Right ventricle myocardium inferior (tissue), 1 donor: Measurements from ENCODE around the gene TSPAN31. TPM values are rescaled to one million over a fixed set of nuclear protein-coding genes. Genes with fewer than 3 reads are reported as not detected.

Source experiments
- ATAC-seq: fragments of 200-7000 bp; cut with Tn5 transposase; one replicate; pipeline ENCODE4 v1.9.1; 2020; ENCODE audit warnings: mild to moderate bottlenecking, moderate library complexity
- DNase-seq: peaks from one replicate; pipeline ENCODE4 v3.0.0; 2021; ENCODE audit errors: missing footprints
- intact Hi-C: fragments of 100-400 bp; cut with DNase I; formaldehyde crosslinking; loops from one replicate; pipeline ENCODE4 v1.11.0; 2022
- total RNA-seq: library from RNA; stranded (reverse); fragmentation: NEBNext Ultra II Directional; extraction: Animal tissue kit (Norgen Biotek cat#: 25700); gene quantifications from one replicate; pipeline ENCODE4 v1.2.1, GENCODE V29; 2021
- donor health status: DM: no; HTN: yes; CAD: no; lungs with severe emphysema.

The TSPAN31 gene
- total RNA-seq, 1 donor from 2014 or later = 27.9 TPM

DNA sequence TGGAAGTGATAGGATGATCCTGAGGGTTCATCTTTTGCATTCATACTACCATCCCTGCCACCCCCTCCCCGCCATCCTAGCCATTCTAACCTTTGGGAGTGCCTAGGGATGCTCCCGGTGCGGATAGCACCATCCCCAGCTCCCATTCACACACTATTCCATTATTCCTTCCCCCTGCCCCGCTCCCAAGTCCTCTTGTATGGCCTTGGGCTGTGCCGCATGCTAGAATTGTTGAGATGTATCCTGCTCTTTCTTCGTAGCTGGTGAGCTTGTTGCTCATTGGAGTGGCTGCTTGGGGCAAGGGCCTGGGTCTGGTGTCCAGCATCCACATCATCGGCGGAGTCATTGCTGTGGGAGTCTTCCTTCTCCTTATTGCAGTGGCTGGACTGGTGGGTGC lies 644 bp downstream of the TSPAN31 start:
- DNase-seq (no peak), ATAC-seq (no peak)
- intact Hi-C loops = no loop called here

DNA sequence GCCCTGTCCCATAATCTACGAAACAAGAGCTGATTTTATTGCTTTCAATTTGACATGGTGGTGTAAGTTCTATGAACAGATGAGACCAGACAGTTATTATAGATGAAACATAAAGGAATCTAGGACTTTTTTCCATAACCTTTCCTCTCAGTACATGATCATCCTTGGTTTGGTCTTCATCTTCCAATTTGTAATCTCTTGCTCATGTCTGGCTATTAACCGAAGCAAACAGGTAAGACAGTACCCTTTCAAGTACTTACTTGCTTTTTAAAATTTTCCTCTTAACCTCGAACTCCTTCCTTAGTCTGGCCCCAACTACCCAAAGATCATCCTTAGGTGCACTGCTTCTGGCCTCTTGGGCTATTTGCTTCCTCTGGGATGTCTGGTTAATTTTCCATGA lies 1.2 kb downstream of the TSPAN31 start:
- ATAC-seq = no peak

DNA sequence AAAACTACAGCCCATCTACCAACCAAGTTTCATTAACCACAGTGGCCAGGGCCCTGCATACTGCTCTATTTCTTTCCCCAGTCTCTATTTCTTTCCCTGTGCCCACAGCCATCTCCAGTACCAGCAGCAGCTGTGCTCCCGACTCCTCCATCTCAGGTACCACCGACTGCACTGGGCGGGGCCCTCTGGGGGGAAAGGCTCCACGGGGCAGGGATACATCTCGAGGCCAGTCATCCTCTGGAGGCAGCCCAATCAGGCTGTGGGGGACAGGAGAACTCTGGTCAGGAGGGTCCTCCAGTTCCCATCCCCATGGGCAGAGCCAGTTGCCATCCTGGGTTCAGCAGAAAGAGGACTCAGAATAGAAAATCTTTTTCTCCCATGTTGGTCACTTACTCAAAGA lies 4.2 kb downstream of the TSPAN31 start:
- DNase-seq = no peak
- intact Hi-C loops = no loop called here
- no peak for ATAC-seq

More for the DNA sequence above, 1.2 kb downstream of the TSPAN31 start:
- no peak for DNase-seq
- intact Hi-C loops = no loop called here

DNA sequence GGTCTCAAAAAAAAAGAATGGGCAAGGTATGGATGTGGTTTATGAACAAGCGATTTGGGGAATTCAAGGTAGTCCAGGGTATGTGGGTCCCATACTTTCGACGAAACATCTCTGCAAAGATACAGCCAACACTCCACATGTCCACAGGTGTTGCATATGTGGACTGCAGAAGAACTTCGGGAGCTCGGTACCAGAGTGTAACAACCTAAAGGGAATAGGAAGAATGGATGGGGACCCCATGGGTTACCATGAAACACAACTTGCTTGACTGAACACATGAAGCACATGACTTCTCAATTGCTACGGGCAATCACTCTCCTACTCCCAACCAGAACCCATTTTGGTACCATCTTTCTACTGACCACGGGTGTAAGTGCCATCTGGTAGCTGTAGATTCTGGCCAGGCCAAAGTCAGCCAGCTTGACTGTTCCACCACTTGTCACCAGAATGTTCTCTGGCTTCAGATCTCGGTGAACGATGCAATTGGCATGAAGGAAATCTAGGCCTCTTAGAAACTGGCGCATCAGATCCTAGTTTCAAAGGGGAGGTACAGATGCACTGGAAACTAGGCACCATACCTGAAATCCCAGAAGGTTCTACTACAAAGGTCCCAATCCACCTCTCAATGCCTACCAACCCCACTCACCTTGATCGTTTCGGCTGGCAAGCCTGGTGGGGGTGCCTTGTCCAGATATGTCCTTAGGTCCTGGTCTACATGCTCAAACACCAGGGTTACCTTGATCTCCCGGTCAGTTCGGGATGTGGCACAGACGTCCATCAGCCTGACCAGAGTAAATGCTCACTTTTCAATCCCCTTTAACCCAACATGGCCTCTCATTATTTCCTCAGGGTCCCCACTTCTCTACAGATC lies 6.0 kb downstream of the TSPAN31 start:
- DNase-seq = no peak
- no peak for ATAC-seq
- intact Hi-C loops = no loop called here

DNA sequence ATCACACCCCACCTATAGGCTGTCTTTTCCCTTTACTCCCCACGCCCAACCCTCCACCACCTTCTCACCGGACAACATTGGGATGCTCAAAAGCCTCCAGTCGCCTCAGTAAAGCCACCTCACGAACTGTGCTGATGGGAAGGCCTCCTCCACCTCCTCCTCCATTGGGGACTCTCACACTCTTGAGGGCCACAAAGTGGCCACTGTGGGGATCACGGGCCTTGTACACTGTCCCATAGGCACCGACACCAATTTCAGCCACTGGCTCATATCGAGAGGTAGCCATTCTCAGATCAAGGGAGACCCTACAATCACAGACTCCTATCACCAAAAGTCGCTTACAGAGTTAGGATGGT lies 6.6 kb downstream of the TSPAN31 start:
- no peak for ATAC-seq
- intact Hi-C loops = no loop called here
- DNase-seq = no peak

DNA sequence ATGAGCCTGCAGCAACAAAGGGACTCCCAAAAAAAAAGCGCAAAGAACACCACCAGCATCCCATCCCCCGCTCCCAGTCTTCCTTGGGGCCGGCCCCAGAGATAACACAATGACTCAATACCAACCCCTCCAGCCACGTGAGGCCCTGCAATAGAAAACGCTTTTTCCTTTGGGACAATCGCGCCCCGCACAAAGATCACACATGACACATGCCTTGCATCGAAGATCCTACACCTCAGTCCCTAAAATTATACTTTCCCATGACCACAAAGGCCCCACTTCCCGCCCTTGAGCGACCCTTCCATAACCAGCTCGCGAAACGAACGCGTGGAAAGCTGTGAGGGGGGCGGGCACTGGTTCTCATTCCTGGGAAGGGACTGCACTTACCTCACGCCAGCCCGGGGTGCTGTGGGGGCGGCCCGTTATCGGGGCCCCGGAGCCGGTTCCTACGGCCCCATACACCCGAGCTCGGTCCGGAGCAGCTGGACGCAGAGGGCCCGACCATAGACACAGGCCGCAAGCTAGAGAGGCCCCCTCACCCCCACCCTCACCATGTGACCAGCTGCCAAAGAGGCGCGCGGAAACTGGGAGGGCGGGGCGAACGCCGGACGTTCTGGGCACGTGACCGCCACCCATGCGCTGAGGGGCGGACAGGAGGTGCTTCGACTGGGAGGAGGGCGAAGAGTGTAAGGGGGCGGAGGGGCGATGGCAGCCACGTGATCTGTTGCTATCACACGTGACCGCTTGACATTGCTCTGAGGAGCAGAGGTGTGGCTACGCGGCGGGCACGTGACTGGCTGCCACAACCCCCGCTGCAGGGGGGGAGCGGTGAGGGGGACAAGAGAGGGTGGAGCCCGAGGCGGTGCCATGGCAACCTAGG lies 7.2 kb downstream of the TSPAN31 start, which contains the start of gene CDK4:
CDK4 (minus strand) TSS at position 523 of the 880 bp plus-strand sequence. CDS start 593 bp downstream, outside the sequence.
- DNase-seq = peak; percentile 100
- intact Hi-C loops = no loop called here
- ATAC-seq = peak; percentile 95

DNA sequence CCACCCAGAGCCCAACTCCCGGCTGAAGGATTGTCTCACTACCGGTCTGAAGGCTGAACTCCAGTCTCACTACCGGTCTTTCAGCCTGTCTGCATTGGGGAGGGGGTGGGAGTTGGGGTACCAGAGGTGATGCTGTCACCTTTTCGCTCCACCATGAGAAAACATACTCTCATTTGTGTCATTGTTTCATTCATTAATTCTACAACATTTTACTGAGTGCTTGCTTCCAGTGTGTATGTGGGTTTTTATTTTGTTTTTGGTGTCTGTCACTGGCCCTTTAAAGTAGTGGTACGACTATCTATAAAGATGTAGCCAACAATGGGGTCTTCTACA lies 7.8 kb downstream of the TSPAN31 start:
- intact Hi-C loops = no loop called here
- no peak for DNase-seq
- no peak for ATAC-seq

DNA sequence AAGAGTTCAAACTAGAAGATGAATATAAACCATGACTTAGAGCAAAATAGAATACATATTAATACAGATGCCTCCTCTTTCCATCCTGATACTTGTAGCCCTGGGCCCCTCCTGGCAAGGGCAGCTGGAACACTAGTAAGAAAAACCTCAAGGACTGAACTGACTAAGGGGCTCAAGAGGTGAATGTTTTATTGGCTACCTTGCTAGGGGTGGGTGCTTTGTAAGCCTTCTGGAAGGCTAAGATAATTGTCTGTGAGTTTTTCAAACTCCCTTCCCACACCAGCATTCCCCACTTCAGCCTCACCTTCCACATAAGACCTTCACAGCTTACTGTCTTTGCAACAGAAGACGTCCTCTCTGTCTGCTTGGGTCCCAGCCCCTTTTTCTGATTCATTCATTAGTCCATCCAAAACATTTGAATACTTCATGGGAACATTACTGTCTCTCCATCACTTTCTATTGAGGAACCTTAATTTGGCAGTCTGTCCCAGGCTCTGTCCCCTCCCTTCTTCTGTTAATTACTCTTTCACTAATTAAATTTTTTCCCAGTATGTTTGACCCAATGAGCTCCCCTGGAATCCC lies 9.0 kb downstream of the TSPAN31 start:
- ATAC-seq (no peak), DNase-seq (no peak)
- intact Hi-C loops = no loop called here

DNA sequence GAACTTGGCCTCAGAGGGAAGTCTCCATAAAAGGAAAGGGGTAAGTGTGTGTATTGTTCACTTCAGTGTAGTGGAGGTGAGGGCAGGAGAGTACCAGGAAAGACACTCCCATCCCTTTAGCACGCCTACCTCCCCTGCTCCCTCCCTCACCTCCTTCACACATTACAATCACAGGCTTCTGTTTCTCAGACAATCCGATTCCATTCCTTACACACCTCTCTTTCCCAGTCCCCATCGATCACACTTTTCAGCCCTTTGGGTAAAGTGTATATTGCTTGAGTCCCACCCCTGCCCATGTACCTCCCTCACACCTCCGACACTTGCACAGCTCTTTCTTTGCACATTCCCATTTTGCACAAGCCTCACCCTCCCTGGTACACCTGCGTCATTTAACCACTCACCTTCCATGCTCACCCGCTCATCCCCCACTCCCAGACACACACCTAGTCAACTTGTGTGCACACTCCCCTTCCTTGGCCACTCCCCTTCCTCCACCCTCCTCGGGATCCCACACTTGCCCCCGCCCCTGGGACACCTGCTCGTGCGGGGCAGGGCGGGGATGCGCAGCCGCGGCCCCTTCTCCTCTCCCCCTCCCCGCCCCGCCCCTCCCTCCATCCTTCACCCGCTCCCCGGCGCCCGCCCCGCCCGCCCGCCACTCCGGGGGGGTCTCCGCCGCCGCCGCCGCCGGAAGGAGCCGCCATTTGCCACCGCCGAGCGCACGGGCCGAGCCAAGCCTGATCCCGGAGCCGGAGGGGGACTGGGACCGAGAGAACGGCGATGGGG lies 9.8 kb downstream of the TSPAN31 start, which contains the start of gene MARCHF9:
MARCHF9 (plus strand) TSS at position 693 of the 783 bp plus-strand sequence. CDS start 426 bp downstream, outside the sequence.
- no peak for DNase-seq
- no peak for ATAC-seq
- intact Hi-C loops = no loop called here

DNA sequence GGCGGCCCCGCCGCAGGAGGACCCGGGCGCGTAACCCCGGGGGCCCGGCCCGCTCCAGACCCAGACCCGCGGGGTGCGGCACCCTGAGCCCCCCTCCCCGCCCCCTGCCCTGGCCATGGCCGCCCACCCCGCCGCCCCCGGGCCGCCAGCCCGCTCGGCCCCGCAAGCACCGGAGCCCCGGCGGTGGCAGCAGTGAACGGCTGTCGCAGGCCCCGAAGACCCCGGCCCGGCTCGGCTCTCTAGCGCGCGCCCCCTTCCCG lies 10.3 kb downstream of the TSPAN31 start:
- intact Hi-C loops = no loop called here
- ATAC-seq = no peak
- DNase-seq = no peak

DNA sequence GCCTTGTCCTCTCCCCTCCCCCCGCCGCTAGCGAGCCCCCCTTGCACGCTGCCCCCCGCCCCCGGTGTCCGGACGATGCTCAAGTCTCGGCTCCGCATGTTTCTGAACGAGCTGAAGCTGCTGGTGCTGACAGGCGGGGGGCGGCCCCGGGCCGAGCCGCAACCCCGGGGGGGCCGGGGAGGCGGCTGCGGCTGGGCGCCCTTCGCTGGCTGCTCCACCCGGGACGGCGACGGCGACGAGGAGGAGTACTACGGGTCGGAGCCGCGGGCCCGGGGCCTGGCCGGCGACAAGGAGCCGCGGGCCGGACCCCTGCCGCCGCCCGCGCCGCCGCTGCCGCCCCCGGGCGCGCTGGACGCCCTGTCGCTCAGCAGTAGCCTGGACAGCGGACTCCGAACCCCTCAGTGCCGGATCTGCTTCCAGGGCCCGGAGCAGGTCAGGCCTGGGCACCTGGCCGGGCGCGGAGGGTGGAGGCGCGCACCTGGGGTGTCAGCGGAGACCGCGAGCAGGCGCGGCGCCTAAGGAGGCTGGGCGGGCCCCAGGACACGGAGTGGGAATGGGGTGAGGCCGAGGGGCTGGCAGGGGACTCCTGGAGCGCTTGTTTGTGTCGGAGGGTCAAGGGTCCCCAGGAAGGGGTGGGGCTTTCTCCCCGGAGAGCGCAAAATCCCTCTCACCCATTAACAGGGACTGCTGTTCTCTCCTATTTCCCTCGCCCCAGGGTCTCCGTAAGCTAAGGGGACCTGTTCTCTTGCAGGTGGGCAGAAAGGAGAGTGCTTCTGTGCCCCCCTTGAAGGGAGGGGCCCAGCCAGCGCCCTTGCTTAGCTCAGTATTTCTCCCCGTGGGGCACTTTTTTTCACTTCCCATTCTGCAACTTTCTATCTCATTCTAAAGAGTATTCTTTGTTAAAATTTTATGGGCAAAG lies 10.9 kb downstream of the TSPAN31 start:
- no peak for DNase-seq
- no peak for ATAC-seq
- intact Hi-C loops = no loop called here

DNA sequence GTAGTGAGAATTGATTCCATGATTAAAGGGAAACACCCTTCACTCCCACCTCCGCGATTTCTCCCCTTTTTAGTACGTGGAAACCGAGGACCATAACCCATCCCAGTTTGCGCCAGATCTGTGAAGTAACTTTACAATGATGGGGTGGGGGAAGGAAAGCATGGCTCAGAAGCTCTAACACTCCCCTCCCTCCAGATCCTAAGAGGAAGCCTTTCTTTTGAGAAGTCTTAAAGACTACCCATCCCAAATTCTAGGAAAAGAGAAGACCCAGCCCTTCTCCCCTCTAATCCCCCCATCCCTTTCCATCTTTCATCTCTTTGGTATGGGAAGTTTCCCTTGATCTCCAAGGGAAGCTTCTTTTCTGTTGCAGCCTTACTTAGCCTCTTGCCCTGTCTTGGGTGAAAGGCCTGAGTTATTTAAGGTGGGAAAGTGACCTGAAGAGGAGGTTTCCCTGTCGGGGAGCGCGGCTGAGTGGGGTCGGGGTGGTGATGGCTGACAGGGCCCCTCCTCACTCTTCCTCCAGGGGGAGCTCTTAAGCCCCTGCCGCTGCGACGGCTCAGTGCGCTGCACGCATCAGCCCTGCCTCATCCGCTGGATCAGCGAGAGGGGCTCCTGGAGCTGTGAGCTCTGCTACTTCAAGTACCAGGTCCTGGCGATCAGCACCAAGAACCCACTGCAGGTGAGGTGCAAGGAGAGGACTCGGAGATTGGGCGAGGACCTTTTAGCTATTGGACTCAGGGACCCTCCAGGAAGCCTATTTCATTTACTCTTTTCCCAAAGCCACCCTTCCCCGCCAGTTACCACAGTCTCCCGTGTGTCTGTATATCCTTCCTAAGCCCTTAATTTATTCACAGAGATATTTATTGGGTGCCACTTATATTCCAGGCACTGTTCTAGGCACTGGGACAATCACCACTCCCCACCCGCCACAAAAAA lies 11.8 kb downstream of the TSPAN31 start:
- no peak for ATAC-seq
- DNase-seq = peak; percentile 70
- intact Hi-C loops = no loop called here

DNA sequence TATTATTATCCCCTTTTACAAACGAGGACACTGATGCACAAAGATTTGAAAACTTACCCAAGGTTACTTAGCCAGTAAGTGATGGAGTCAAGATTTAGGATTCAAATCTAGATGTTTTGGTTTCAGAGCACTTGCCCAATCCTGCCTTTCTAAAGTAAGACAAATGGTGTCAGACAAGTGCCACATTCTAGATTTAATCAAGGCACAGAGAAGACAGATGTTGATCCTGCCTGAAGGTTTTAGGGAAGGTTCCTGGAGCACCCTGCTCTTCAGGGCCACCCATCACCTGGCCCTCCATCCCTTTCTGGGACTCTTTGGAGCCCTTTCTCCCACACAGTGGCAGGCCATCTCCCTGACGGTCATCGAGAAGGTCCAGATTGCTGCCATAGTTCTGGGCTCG lies 12.9 kb downstream of the TSPAN31 start:
- DNase-seq = no peak
- no peak for ATAC-seq
- intact Hi-C loops = no loop called here

DNA sequence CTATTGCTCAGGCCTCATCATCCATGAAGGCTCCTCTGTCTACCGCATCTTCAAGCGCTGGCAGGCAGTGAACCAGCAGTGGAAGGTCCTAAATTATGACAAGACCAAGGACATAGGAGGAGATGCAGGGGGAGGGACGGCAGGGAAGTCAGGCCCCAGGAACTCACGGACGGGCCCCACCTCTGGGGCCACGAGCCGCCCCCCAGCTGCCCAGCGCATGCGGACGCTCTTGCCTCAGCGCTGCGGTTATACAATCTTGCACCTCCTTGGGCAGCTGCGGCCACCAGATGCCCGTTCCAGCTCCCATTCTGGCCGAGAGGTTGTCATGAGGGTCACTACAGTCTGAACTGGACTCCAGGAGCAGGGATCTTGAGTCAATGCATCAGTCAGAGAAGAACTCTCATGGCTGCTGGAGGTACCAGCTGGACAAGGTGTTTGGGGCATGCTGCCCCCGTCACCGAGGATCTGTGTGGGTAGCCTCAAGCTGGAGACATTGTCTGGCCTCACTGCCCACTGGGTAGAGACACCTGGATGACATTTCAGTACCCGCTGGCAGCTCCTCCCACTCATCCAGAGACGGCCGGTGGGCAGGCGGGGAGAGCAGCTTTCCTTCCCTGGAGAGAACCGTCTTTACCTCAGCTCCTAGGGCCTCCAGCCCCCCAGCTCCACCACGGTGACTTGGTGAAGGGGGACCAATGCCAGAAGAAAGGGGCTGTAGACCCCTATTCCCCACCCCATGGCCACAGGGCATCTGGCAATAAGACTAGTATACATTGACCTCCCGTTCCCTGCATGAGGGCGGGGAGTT lies 13.9 kb downstream of the TSPAN31 start:
- no peak for DNase-seq
- intact Hi-C loops = no loop called here
- ATAC-seq = no peak

DNA sequence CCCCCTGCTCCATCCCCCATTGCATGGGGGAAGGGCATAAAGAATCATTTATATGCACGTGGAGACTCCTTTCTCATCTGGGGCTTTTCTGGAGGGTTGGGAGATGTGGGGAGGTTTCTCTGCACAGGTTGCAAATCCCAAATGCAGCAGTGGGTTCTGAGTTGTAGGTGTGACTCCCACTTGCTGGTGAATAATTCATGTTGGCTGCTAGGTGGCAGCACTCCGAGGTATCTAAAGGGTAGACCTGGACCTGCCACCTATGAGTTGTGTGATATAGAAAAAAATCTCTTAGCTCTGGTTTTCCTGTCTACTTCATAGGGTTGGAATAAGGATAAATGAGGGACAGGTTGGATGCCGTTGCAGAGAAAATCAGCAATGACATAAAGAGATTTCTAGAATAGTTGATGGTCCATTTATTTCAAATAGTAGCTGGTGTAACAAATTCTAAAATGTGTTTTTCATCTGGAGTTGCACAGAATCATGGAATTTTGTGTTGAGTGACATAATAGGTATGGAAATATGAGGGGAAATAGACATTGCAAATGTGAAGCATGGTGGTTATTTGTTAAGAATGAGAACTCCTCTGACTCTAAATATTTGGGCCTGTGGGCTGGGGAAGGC lies 14.6 kb downstream of the TSPAN31 start:
- intact Hi-C loops = no loop called here
- no peak for ATAC-seq
- DNase-seq = no peak
